Epithelial cell of esophagus (primary cell): ENCODE data around the gene EGR4.

Experiments
- DNase-seq: peaks from one replicate; pipeline ENCODE4 v3.0.0; 2010; ENCODE audit warnings: low read depth
- H3K4me3 ChIP-seq: 2 replicates; pipeline ENCODE4 v1.5.1; 2011; ENCODE audit warnings: mild to moderate bottlenecking, low read length, control low read depth
- TF ChIP-seq, protein P1 (sequence below): IDR thresholded peaks from 2 replicates; pipeline ENCODE4 v1.5.1; 2011; ENCODE audit warnings: low read depth, mild to moderate bottlenecking, low read length, control low read depth, inconsistent platforms; ENCODE audit not compliant: insufficient read depth; ENCODE audit errors: missing control alignments

EGR4 gene

DNA sequence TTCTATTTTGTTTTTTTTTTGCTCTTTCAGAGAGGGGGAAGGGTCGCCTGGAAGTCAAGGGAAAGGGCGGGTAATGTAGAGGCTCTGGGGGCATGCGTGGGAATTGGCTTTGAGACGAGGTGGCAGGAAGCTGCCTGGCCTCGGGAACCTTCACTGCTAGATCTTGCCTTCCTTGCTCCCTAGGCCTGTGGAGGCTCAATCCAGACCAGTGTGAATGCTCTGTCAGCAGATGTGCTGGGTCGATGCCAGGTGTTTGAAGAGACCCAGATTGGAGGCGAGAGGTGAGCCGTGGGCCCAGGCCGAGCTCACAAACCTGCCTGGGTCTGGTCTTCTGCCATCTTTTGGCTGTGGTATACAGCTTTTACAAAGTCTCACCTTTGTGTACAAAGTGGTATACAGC, 43.7 kb downstream of the EGR4 start:
- no peak for DNase-seq
- no peak overlapping the region for H3K4me3 ChIP-seq
- TF ChIP-seq, protein P1, sequence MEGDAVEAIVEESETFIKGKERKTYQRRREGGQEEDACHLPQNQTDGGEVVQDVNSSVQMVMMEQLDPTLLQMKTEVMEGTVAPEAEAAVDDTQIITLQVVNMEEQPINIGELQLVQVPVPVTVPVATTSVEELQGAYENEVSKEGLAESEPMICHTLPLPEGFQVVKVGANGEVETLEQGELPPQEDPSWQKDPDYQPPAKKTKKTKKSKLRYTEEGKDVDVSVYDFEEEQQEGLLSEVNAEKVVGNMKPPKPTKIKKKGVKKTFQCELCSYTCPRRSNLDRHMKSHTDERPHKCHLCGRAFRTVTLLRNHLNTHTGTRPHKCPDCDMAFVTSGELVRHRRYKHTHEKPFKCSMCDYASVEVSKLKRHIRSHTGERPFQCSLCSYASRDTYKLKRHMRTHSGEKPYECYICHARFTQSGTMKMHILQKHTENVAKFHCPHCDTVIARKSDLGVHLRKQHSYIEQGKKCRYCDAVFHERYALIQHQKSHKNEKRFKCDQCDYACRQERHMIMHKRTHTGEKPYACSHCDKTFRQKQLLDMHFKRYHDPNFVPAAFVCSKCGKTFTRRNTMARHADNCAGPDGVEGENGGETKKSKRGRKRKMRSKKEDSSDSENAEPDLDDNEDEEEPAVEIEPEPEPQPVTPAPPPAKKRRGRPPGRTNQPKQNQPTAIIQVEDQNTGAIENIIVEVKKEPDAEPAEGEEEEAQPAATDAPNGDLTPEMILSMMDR: no peak

DNA sequence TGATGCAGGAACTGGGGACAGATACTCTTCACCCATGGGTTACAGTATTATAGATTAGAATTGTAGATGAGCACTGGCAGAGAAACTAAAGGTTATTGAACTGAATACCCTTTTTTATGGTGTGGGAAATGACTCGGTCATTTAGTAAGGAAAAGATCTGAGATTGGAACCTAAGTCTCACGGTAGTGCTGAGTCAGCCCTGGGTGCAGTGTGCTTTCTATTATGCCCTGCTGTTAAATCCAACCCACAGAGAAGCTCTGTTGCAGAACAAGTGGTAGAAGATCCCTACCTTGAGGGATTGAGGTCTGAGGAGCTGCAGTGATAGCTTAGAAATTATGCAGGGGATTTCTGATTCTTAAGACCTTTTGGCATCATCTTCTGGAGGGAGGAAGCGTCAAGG, 46.5 kb downstream of the EGR4 start:
- DNase-seq: no peak
- H3K4me3 ChIP-seq: no peak overlapping the region
- TF ChIP-seq, protein P1: no peak

DNA sequence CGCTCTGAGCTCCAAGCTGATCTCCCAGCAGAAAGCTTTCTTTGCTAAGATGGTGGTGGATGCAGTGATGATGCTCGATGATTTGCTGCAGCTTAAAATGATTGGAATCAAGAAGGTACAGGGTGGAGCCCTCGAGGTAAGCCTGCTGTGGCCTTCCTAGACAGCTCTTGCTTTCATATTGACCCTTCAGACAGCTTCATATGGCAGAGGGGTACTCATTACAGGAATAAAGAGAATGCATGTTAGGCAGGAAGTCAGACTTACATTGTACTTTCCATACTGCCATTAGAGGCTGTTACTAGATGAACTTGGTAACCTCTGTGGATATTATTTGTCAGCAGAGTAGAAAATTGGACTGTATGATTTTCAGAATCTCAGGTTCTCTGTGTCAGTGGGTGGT, 48.8 kb downstream of the EGR4 start:
- TF ChIP-seq, protein P1: no peak
- no peak overlapping the region for H3K4me3 ChIP-seq

DNA sequence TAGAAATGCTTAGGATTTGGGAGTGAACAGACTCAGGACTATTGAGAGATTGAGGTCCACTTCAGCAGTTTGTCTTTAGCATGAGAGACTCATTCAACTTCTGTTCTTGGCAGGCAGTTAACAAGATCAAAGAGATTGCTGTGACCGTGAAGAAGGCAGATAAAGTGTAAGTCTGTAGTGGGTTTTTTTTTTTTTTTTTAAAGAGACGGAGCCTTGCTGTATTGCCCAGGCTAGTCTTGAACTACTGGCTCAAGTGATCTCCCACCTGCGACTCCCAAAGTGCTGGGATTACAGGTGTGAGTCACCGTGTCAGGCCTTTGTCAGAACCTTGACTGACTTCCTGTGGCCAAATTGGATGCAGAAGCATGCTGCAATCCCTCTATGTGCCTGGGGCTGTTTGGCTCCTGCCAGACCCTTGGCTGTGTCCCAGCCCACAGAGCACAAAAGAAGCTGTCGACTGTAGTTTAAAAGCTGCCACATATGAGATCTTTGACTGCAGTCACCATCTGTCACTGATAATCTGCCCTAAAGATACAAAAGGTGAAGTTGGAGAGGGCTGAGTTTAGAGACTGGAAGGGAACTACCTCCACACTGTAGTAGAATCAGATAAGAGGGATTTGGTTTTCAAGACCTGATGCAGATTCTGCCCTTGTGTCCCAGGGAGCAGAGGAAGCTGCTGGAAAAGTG, 49.3 kb downstream of the EGR4 start:
- no peak overlapping the region for H3K4me3 ChIP-seq
- TF ChIP-seq, protein P1: no peak
- peak; percentile 90 for DNase-seq

More for the DNA sequence above, 48.8 kb downstream of the EGR4 start:
- no peak for DNase-seq
